HG03025 (cell line): ENCODE data around the gene KRTAP7-1.

Experiments
- ATAC-seq: cut with Tn5 transposase; IDR thresholded peaks from one replicate; pipeline ENCODE4 v1.9.1; 2021; ENCODE audit warnings: mild to moderate bottlenecking, moderate library complexity; ENCODE audit not compliant: unreplicated experiment, low FRiP score

KRTAP7-1 gene

GRCh38 chr21:30829659-30830058 is at the start of gene KRTAP7-1:
TSS of gene KRTAP7-1 (minus strand) at chr21:30829759. CDS start at chr21:30829698, 61 bp downstream.
- ATAC-seq = no peak

GRCh38 chr21:30874526-30874925 is 45.0 kb upstream of the KRTAP7-1 start:
- ATAC-seq = no peak

GRCh38 chr21:30847627-30848500 is 18.3 kb upstream of the KRTAP7-1 start:
- ATAC-seq = no peak

GRCh38 chr21:30842990-30843389 is 13.4 kb upstream of the KRTAP7-1 start:
- ATAC-seq = no peak

- ATAC-seq = no peak
Observed at GRCh38 chr21:30839304-30839703, 9.7 kb upstream of the KRTAP7-1 start.

GRCh38 chr21:30838536-30838935 is 9.0 kb upstream of the KRTAP7-1 start:
- no peak for ATAC-seq

- no peak for ATAC-seq
Observed at GRCh38 chr21:30831194-30831765, 1.7 kb upstream of the KRTAP7-1 start.

GRCh38 chr21:30818837-30819610 is 10.5 kb downstream of the KRTAP7-1 start:
- ATAC-seq = no peak

- no peak for ATAC-seq
Observed at GRCh38 chr21:30813174-30813573, 16.4 kb downstream of the KRTAP7-1 start, which contains the start of gene KRTAP8-1. TSS of gene KRTAP8-1 (minus strand) at chr21:30813274. CDS start at chr21:30813220, 54 bp downstream.

- ATAC-seq = no peak
Observed at GRCh38 chr21:30800605-30801004, 29.0 kb downstream of the KRTAP7-1 start.

GRCh38 chr21:30793581-30794314 is 35.8 kb downstream of the KRTAP7-1 start:
- ATAC-seq = no peak

GRCh38 chr21:30779249-30779648 is 50.3 kb downstream of the KRTAP7-1 start:
- no peak for ATAC-seq
